HepG2 (cell line): ENCODE results near the gene NEUROD1. TPM values are rescaled to one million over a fixed set of nuclear protein-coding genes. Genes with fewer than 3 reads are reported as not detected.

Experiments
- KLF12 ChIP-seq: sonication (generic); formaldehyde crosslinking; IDR thresholded peaks from 2 replicates; pipeline ENCODE4 v1.4.0; 2020; ENCODE audit warnings: missing genetic modification reagents, borderline replicate concordance
- MED1 ChIP-seq: sonication (generic); formaldehyde crosslinking; IDR thresholded peaks from 2 replicates; pipeline ENCODE4 v1.4.0; 2020; ENCODE audit warnings: missing genetic modification reagents
- NR0B2 ChIP-seq: sonication (generic); formaldehyde crosslinking; IDR thresholded peaks from 2 replicates; pipeline ENCODE4 v1.4.0; 2020; ENCODE audit warnings: mild to moderate bottlenecking, missing genetic modification reagents
- RELA ChIP-seq: sonication (generic); formaldehyde crosslinking; IDR thresholded peaks from 2 replicates; pipeline ENCODE4 v1.4.0; 2020; ENCODE audit warnings: missing genetic modification reagents
- SMC3 ChIP-seq: IDR thresholded peaks from 2 replicates; pipeline ENCODE4 v1.6.1; 2011; ENCODE audit warnings: low read length, improper control_type of control experiment
- ZGPAT ChIP-seq: IDR thresholded peaks from 2 replicates; pipeline ENCODE4 v1.6.1; 2016; ENCODE audit warnings: mild to moderate bottlenecking
- ZNF280B ChIP-seq: sonication (generic); formaldehyde crosslinking; IDR thresholded peaks from 2 replicates; pipeline ENCODE4 v1.5.0; 2020; ENCODE audit warnings: missing genetic modification reagents, mild to moderate bottlenecking, borderline replicate concordance
- ZNF407 ChIP-seq: sonication (generic); formaldehyde crosslinking; IDR thresholded peaks from one replicate; pipeline ENCODE4 v1.5.1; 2020; ENCODE audit warnings: mild to moderate bottlenecking, missing genetic modification reagents; ENCODE audit errors: not compliant biosample characterization
- ZNF431 ChIP-seq: sonication (generic); formaldehyde crosslinking; IDR thresholded peaks from 2 replicates; pipeline ENCODE4 v1.9.0; 2022; ENCODE audit warnings: missing genetic modification reagents, low read depth, mild to moderate bottlenecking, borderline replicate concordance
- ZNF768 ChIP-seq: sonication (generic); formaldehyde crosslinking; IDR thresholded peaks from 2 replicates; pipeline ENCODE4 v1.4.0; 2020; ENCODE audit warnings: missing genetic modification reagents
- ZNF800 ChIP-seq: sonication (generic); formaldehyde crosslinking; IDR thresholded peaks from 2 replicates; pipeline ENCODE4 v1.4.0; 2020; ENCODE audit warnings: missing genetic modification reagents
- ZSCAN5A ChIP-seq: sonication (generic); formaldehyde crosslinking; IDR thresholded peaks from 2 replicates; pipeline ENCODE4 v1.8.0; 2022; ENCODE audit warnings: mild to moderate bottlenecking, missing genetic modification reagents, borderline replicate concordance
- polyA plus RNA-seq, 8 experiments: library from polyadenylated mRNA; depleted of rRNA in 3 of 8; stranded (reverse) in 7 of 8; unstranded in 1 of 8; fragments of >200 nt; fragmentation: Illumina TruSeq in 4 of 8; extraction: Trizol in 4 of 8; gene quantifications; 2 replicates each; pipeline versions ENCODE4 v1.2.1 to v1.2.3, GENCODE V29; 2011 to 2016; ENCODE audit warnings: low read depth in 4 of 8, missing spikeins in 1 of 8, mixed read lengths in 1 of 8; ENCODE audit not compliant: insufficient read depth in 1 of 8
- total RNA-seq, 5 experiments: library from RNA; depleted of rRNA; stranded (reverse); fragments of >200 nt; fragmentation: Illumina TruSeq; extraction: Trizol; gene quantifications; 2 replicates each; pipeline ENCODE4 v1.2.3, GENCODE V29; 2016; ENCODE audit warnings: low read depth in 1 of 5

The NEUROD1 gene
- total and polyA plus RNA-seq, 2 of the 13 experiments (the other 11 are each of a cell fraction or from before 2014, with no cell fraction given) = not detected

- TF ChIP-seq ZNF800 (CRISPR knock-in tag) (peak; percentile 78; the same call in 1 of the 2 replicates), KLF12 (CRISPR knock-in tag) (0 out of 2 replicates have a peak, but pooled peaks have one; percentile 67), ZGPAT (peak; percentile 48; the same call in 1 of the 2 replicates), NR0B2 (CRISPR knock-in tag) (0 out of 2 replicates have a peak, but pooled peaks have one; percentile 51), RELA (CRISPR knock-in tag) (0 out of 2 replicates have a peak, but pooled peaks have one; percentile 54), ZNF407 (CRISPR knock-in tag) (no peak), ZNF431 (CRISPR knock-in tag) (peak; percentile 73; the same call in 1 of the 2 replicates), ZSCAN5A (CRISPR knock-in tag) (peak; percentile 83), SMC3 (no peak), ZNF768 (CRISPR knock-in tag) (peak; percentile 70), ZNF280B (CRISPR knock-in tag) (0 out of 2 replicates have a peak, but pooled peaks have one; percentile 77), MED1 (CRISPR knock-in tag) (peak; percentile 62; the same call in 1 of the 2 replicates)
Observed at GRCh38 chr2:181677912-181678586, 2.3 kb downstream of the NEUROD1 start (continued).
